ENCODE results near the gene ECSCR.

Gene ECSCR

DNA sequence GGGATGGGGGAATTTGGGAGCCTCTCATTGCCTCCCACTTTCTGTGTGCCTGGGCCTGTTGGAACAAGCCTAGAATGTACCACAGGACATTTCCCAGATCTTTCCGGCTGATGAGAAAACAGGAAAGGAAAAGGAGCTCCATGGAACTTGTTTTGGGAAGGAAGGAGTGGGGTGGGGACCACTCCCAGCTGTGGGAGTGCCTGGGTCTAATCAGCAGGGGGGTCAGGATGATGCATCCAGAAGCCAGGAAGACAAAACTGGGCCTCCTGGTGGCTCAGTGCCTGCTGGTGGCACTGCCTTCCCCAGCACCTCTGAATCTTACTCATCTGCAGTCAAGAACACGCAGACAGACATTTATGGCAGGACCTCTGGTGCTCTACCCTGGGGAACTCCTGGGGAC is 11.0 kb upstream of the ECSCR start (continued):
- TF ChIP-seq ZBTB20 (tag by site-specific recombination; IDR thresholded peaks at IDR 0.05), result no peak
- TF ChIP-seq ZNF174 (tag by site-specific recombination; IDR thresholded peaks at IDR 0.05), result no peak
- no peak for TF ChIP-seq ZNF48 (tag by site-specific recombination; IDR thresholded peaks at IDR 0.05)
- TF ChIP-seq ZNF610 (tag by site-specific recombination; IDR thresholded peaks at IDR 0.05; ENCODE audit: borderline replicate concordance), result no peak
- TF ChIP-seq ZNF121 (tag by site-specific recombination; IDR thresholded peaks at IDR 0.05), result no peak
- no peak for TF ChIP-seq ZXDB (tag by site-specific recombination; IDR thresholded peaks at IDR 0.05)
- TF ChIP-seq WT1 (tag by site-specific recombination; IDR thresholded peaks at IDR 0.05), result no peak
- TF ChIP-seq, protein P1, sequence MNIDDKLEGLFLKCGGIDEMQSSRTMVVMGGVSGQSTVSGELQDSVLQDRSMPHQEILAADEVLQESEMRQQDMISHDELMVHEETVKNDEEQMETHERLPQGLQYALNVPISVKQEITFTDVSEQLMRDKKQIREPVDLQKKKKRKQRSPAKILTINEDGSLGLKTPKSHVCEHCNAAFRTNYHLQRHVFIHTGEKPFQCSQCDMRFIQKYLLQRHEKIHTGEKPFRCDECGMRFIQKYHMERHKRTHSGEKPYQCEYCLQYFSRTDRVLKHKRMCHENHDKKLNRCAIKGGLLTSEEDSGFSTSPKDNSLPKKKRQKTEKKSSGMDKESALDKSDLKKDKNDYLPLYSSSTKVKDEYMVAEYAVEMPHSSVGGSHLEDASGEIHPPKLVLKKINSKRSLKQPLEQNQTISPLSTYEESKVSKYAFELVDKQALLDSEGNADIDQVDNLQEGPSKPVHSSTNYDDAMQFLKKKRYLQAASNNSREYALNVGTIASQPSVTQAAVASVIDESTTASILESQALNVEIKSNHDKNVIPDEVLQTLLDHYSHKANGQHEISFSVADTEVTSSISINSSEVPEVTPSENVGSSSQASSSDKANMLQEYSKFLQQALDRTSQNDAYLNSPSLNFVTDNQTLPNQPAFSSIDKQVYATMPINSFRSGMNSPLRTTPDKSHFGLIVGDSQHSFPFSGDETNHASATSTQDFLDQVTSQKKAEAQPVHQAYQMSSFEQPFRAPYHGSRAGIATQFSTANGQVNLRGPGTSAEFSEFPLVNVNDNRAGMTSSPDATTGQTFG (tag by site-specific recombination; IDR thresholded peaks at IDR 0.05; ENCODE audit: borderline replicate concordance), result no peak
- no peak for TF ChIP-seq ZNF707 (tag by site-specific recombination; IDR thresholded peaks at IDR 0.05)
- TF ChIP-seq ZIC2 (tag by site-specific recombination; IDR thresholded peaks at IDR 0.05), result peak; percentile 97
- peak; percentile 97 for TF ChIP-seq GLIS1 (tag by site-specific recombination; IDR thresholded peaks at IDR 0.05)
- TF ChIP-seq, protein P2, sequence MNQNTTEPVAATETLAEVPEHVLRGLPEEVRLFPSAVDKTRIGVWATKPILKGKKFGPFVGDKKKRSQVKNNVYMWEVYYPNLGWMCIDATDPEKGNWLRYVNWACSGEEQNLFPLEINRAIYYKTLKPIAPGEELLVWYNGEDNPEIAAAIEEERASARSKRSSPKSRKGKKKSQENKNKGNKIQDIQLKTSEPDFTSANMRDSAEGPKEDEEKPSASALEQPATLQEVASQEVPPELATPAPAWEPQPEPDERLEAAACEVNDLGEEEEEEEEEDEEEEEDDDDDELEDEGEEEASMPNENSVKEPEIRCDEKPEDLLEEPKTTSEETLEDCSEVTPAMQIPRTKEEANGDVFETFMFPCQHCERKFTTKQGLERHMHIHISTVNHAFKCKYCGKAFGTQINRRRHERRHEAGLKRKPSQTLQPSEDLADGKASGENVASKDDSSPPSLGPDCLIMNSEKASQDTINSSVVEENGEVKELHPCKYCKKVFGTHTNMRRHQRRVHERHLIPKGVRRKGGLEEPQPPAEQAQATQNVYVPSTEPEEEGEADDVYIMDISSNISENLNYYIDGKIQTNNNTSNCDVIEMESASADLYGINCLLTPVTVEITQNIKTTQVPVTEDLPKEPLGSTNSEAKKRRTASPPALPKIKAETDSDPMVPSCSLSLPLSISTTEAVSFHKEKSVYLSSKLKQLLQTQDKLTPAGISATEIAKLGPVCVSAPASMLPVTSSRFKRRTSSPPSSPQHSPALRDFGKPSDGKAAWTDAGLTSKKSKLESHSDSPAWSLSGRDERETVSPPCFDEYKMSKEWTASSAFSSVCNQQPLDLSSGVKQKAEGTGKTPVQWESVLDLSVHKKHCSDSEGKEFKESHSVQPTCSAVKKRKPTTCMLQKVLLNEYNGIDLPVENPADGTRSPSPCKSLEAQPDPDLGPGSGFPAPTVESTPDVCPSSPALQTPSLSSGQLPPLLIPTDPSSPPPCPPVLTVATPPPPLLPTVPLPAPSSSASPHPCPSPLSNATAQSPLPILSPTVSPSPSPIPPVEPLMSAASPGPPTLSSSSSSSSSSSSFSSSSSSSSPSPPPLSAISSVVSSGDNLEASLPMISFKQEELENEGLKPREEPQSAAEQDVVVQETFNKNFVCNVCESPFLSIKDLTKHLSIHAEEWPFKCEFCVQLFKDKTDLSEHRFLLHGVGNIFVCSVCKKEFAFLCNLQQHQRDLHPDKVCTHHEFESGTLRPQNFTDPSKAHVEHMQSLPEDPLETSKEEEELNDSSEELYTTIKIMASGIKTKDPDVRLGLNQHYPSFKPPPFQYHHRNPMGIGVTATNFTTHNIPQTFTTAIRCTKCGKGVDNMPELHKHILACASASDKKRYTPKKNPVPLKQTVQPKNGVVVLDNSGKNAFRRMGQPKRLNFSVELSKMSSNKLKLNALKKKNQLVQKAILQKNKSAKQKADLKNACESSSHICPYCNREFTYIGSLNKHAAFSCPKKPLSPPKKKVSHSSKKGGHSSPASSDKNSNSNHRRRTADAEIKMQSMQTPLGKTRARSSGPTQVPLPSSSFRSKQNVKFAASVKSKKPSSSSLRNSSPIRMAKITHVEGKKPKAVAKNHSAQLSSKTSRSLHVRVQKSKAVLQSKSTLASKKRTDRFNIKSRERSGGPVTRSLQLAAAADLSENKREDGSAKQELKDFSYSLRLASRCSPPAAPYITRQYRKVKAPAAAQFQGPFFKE (tag by site-specific recombination; IDR thresholded peaks at IDR 0.05; ENCODE audit: borderline replicate concordance), result no peak
- peak; percentile 77 for TF ChIP-seq ZFHX2 (tag by site-specific recombination; conservative IDR thresholded peaks at IDR 0.05)
- TF ChIP-seq KLF1 (tag by site-specific recombination; IDR thresholded peaks at IDR 0.05), result peak; percentile 44
- no peak for TF ChIP-seq ZNF677 (tag by site-specific recombination; IDR thresholded peaks at IDR 0.05)
- no peak for TF ChIP-seq ZNF560 (tag by site-specific recombination; IDR thresholded peaks at IDR 0.05; ENCODE audit: borderline replicate concordance)
- TF ChIP-seq SCRT1 (tag by site-specific recombination; IDR thresholded peaks at IDR 0.05; ENCODE audit: borderline replicate concordance), result no peak
- no peak for TF ChIP-seq ZNF514 (tag by site-specific recombination; IDR thresholded peaks at IDR 0.05)
- TF ChIP-seq, protein P3, sequence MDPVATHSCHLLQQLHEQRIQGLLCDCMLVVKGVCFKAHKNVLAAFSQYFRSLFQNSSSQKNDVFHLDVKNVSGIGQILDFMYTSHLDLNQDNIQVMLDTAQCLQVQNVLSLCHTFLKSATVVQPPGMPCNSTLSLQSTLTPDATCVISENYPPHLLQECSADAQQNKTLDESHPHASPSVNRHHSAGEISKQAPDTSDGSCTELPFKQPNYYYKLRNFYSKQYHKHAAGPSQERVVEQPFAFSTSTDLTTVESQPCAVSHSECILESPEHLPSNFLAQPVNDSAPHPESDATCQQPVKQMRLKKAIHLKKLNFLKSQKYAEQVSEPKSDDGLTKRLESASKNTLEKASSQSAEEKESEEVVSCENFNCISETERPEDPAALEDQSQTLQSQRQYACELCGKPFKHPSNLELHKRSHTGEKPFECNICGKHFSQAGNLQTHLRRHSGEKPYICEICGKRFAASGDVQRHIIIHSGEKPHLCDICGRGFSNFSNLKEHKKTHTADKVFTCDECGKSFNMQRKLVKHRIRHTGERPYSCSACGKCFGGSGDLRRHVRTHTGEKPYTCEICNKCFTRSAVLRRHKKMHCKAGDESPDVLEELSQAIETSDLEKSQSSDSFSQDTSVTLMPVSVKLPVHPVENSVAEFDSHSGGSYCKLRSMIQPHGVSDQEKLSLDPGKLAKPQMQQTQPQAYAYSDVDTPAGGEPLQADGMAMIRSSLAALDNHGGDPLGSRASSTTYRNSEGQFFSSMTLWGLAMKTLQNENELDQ (tag by site-specific recombination; IDR thresholded peaks at IDR 0.05; ENCODE audit: low read depth), result no peak
- TF ChIP-seq ZNF548 (tag by site-specific recombination; IDR thresholded peaks at IDR 0.05), result no peak
- TF ChIP-seq, protein P4, sequence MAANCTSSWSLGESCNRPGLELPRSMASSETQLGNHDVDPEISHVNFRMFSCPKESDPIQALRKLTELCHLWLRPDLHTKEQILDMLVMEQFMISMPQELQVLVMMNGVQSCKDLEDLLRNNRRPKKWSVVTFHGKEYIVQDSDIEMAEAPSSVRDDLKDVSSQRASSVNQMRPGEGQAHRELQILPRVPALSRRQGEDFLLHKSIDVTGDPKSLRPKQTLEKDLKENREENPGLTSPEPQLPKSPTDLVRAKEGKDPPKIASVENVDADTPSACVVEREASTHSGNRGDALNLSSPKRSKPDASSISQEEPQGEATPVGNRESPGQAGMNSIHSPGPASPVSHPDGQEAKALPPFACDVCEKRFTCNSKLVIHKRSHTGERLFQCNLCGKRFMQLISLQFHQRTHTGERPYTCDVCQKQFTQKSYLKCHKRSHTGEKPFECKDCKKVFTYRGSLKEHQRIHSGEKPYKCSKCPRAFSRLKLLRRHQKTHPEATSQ (tag by site-specific recombination; IDR thresholded peaks at IDR 0.05), result no peak
- TF ChIP-seq, protein P5, sequence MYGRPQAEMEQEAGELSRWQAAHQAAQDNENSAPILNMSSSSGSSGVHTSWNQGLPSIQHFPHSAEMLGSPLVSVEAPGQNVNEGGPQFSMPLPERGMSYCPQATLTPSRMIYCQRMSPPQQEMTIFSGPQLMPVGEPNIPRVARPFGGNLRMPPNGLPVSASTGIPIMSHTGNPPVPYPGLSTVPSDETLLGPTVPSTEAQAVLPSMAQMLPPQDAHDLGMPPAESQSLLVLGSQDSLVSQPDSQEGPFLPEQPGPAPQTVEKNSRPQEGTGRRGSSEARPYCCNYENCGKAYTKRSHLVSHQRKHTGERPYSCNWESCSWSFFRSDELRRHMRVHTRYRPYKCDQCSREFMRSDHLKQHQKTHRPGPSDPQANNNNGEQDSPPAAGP (tag by site-specific recombination; IDR thresholded peaks at IDR 0.05), result no peak
- TF ChIP-seq PRDM1 (tag by site-specific recombination; IDR thresholded peaks at IDR 0.05), result 0 out of 2 replicates have a peak, but pooled peaks have one; percentile 27
- TF ChIP-seq ZNF837 (tag by site-specific recombination; IDR thresholded peaks at IDR 0.05), result no peak
- TF ChIP-seq, protein P6, sequence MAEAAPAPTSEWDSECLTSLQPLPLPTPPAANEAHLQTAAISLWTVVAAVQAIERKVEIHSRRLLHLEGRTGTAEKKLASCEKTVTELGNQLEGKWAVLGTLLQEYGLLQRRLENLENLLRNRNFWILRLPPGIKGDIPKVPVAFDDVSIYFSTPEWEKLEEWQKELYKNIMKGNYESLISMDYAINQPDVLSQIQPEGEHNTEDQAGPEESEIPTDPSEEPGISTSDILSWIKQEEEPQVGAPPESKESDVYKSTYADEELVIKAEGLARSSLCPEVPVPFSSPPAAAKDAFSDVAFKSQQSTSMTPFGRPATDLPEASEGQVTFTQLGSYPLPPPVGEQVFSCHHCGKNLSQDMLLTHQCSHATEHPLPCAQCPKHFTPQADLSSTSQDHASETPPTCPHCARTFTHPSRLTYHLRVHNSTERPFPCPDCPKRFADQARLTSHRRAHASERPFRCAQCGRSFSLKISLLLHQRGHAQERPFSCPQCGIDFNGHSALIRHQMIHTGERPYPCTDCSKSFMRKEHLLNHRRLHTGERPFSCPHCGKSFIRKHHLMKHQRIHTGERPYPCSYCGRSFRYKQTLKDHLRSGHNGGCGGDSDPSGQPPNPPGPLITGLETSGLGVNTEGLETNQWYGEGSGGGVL (tag by site-specific recombination; IDR thresholded peaks at IDR 0.05), result no peak
- no peak for TF ChIP-seq ZNF274 (IDR thresholded peaks at IDR 0.05; ENCODE audit: low read length)
- TF ChIP-seq ZNF274 (tag by site-specific recombination; IDR thresholded peaks at IDR 0.05; ENCODE audit: borderline replicate concordance), result no peak
